ENCODE data around the gene AKAP5.

GRCh38 chr14:64508215-64508776 lies 43.0 kb downstream of the AKAP5 start:
- TF ChIP-seq CTCF (IDR thresholded peaks at IDR 0.05): no peak
- no peak for TF ChIP-seq ZFX (IDR thresholded peaks at IDR 0.05; ENCODE audit: borderline replicate concordance)
